SK-N-SH treated with all-trans-retinoic acid at 6 μM for 48 hours (cell line): ENCODE measurements around the gene MRPL16.

Source experiments
- BACH2 ChIP-seq: fragments of 250-450 bp; sonication (Bioruptor Pico); IDR thresholded peaks from 2 replicates; pipeline ENCODE4 v1.9.0; 2021; ENCODE audit warnings: mild to moderate bottlenecking, borderline replicate concordance
- PATZ1 ChIP-seq: fragments of 250-450 bp; sonication (Bioruptor Pico); IDR thresholded peaks from 2 replicates; pipeline ENCODE4 v1.8.0; 2020; ENCODE audit warnings: mild to moderate bottlenecking, moderate library complexity, borderline replicate concordance

- no peak for TF ChIP-seq PATZ1 (CRISPR knock-in tag)
- TF ChIP-seq BACH2 (CRISPR knock-in tag): no peak
Measured at GRCh38 chr11:59767225-59767611, 43.4 kb downstream of the MRPL16 start.
